HG02884 (cell line): ENCODE data around the gene TMED1.
"Not testable (repeated sequence)": the region's sequence is repeated elsewhere in the genome, so short reads cannot be mapped to it uniquely, and the experiment has no call there.

Experiments used
- ATAC-seq: cut with Tn5 transposase; IDR thresholded peaks from one replicate; pipeline ENCODE4 v1.9.1; 2021; ENCODE audit warnings: mild to moderate bottlenecking, moderate library complexity; ENCODE audit not compliant: unreplicated experiment

TMED1 gene

DNA sequence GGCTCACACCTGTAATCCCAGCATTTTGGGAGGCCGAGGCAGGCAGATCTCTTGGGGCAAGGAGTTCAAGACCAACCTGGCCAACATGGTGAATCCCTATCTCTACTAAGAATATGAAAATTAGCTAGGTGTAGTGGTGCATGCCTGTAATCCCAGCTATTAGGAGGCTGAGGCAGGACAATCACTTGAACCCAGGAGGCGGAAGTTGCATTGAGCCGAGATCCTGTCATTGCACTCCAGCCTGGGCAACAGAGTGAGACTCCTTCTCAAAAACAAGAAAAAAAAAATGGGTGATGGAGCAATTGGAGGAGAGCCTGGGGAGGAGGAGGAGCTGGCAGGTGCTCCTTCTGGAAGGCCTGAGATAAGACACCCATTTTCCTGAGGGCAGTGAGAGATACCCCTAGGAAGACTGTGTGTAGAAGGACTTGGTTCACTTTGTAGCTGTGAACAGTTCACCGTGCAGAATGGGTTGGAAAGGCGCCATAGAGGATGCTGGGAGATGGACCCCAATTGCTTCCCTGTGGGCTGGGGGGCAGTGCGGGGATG, 26.6 kb upstream of the TMED1 start:
- no peak for ATAC-seq

- no peak for ATAC-seq
These were observed 25.2 kb upstream of the TMED1 start for GRCh38 chr19:10861103-10861651.

GRCh38 chr19:10858204-10858828, 22.3 kb upstream of the TMED1 start:
- ATAC-seq = no peak

DNA sequence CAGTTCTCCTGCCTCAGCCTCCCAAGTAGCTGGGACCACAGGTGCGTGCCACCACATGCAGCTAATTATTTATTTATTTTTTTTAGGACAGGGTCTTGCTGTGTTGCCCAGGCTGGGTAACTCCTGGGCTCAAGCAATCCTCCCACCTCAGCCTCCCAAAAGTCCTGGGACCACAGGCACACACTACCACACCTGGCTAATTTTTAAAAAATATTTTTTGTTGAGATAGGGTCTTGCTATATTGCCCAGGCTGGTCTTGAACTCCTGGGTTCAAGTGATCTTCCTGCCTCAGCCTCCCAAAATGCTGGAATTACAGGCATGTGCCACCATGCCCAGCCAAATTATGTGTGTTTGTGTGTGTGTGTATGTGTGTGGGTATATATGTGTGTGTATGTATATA, 20.9 kb upstream of the TMED1 start:
- ATAC-seq = not testable (repeated sequence)

DNA sequence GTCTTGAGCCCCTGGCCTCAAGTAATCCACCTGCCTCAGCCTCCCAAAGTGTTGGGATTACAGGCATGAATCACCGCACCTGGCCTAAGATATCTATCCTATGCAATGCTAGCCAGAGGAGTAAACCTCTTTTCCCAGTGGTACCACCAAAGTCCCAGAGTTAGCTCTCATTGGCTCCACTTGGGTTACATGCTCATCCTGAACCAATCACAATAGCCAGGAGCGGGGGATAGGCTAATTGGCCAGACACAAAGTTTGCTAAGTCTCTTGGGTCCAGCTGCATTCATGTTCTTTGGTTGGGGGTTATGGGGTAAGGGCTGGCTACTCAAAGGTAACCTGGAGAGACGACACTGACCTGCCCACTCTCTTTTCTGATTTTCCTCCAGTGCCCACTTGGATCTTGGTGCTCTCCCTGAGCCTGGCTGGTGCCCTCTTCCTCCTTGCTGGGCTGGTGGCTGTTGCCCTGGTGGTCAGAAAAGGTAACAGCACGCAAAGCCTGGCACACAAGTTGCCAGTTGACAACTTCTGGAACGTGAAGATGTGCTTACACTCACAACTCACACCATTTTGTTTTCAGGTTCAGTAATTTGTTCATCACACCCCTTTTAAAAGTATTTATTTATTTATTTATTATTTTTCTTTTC, 20.0 kb upstream of the TMED1 start:
- ATAC-seq = no peak

DNA sequence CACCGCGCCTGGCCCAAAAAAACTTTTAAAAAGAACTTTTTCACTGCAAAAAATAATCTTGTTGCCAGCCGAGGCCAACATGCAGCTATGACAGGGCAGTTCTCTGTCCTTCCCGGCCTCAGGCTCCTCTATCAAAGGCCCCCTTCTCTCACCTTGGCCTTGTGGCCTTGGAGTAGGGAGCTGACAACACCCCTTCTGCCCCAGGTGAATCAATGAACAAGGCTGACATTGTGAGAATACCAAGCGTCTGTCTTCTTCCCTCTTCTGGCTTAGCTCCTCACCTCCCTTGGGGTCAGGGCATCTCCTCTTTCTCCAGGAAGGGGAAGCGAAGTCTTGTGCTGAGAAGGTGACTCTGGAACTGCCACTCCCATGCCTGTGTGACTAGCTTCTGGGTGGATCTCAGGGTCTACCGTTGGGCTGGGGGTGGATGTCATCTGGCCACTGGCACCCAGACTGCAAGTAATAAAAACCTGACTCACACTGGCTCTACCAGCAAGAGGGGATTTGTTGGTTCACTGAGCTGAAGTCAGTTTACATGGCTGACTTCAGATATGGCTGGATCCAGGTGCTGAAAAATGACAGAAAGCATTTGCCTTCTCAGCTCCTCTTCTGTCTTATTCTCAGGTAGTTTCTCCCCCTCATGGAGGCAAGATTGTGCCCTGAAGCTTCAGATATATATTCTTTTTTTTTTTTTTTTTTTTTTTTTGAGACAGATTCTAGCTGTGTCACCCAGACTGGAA, 18.5 kb upstream of the TMED1 start:
- ATAC-seq = no peak

GRCh38 chr19:10852941-10853340, 16.9 kb upstream of the TMED1 start:
- no peak for ATAC-seq

GRCh38 chr19:10852098-10852800, 16.2 kb upstream of the TMED1 start:
- no peak for ATAC-seq

DNA sequence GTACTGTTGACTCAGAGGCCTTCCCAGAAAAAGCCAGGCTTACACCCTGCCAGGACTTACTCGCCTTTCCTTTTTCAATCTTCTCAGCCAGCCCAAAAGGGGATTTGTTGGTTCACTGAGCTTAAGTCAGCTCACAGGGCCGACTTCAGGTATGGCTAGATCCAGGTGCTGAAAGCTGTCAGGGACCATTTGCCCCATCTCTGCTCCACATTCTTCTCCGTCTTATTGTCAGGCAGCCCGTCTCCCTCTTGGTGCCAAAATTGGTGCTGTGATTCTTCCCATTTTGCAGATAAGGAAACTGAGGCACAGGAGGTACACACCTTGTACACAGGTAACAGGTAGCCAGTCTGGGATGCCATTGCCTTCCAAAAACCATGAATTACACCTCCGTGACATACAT, 14.6 kb upstream of the TMED1 start:
- no peak for ATAC-seq

GRCh38 chr19:10848230-10848856, 12.3 kb upstream of the TMED1 start, which contains the start of gene C19orf38:
C19orf38 (plus strand) TSS chr19:10848415; CDS start chr19:10848509, 94 bp downstream.
- no peak for ATAC-seq

- ATAC-seq = no peak
These were observed 10.6 kb upstream of the TMED1 start for GRCh38 chr19:10846500-10847202.

DNA sequence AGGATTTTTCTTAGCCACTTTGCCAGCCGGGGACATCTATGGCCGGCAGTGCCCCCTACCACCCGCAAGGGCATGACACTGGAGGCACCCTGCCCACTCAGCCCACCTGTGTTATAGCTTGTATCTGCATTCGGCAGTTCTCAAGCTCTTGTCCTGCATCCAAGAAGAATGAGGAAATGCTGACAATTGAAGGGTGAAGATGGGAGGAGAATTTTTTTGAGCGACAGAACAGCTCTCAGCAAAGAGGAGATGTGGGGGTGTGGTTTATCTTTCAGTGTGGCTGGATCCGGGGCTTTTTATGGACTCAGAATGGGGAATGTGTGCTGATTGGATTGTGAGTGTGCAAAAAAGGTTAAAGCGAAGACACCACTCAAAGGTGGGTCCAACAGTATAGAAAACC, 6.8 kb upstream of the TMED1 start:
- no peak for ATAC-seq

GRCh38 chr19:10839114-10840050, 3.4 kb upstream of the TMED1 start:
- no peak for ATAC-seq

DNA sequence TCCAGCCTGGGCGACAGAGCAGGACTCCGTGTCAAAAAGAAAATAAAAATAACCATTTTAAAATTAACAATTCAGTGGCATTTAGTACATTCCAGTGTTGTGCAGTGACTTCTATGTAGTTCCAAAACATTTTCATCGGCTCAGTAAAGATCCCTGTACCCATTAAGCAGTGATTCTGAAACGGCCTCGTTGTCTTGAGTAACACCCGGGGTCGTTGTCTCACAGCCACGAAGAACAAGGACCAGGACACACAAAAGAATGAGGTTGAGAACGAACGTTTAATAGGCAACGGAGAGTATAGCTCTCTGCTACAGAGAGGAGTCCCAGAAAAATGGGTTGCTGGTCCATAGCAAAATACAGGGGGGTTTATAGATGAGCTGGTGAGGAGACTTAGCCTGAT, 2.4 kb upstream of the TMED1 start:
- no peak for ATAC-seq

GRCh38 chr19:10837649-10838048, 1.6 kb upstream of the TMED1 start:
- ATAC-seq = not testable (repeated sequence)

GRCh38 chr19:10836479-10837330, 693 bp upstream of the TMED1 start:
- ATAC-seq = no peak

DNA sequence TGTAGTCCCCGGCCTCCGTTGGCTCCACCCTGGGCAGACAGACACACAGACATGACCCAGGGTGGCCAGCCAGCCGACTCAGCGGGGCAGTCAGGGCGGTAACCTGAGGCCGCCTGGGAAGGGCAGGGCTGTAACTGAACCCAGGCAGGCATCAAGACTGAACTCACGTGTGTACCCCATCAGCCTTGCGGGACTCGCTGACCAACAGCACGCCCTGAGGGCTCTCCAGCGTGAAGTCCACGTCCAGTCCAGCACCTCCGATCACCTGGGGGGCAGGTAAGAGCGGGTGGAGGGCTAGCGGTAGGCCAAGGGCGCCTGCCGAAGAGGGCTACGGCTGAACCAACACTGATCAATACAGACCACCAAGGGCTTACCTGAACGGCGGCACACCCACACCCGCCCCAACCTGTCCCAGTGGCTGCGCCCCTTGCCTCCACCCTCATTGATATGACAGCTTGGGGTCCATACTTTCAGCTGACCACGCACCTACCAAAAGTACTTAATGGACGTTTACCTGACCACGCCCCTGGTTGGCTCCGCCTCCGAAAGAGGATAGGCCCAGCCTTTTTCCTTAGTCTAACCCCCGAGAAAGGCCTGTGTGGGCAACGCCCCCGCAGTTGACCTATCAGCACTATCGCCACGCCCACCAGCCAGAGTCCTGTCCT, 791 bp downstream of the TMED1 start:
- no peak for ATAC-seq
